Skeletal muscle satellite cell (primary cell): ENCODE data around the gene SETD4. TPM values are rescaled to one million over a fixed set of nuclear protein-coding genes. Genes with fewer than 3 reads are reported as not detected.

Experiments used
- H3K27me3 ChIP-seq: 2 replicates; pipeline ENCODE4 v1.7.0; 2013; ENCODE audit warnings: low read length; ENCODE audit not compliant: control insufficient read depth, insufficient read depth
- H3K36me3 ChIP-seq: 2 replicates; pipeline ENCODE4 v1.7.0; 2013; ENCODE audit warnings: mild to moderate bottlenecking, control low read depth, low read length; ENCODE audit not compliant: insufficient read depth
- H3K4me1 ChIP-seq: 2 replicates; pipeline ENCODE4 v1.7.0; 2013; ENCODE audit warnings: low read length; ENCODE audit not compliant: control insufficient read depth, insufficient read depth
- H3K4me2 ChIP-seq: 2 replicates; pipeline ENCODE4 v1.7.0; 2013; ENCODE audit warnings: mild to moderate bottlenecking, low read length
- H3K4me3 ChIP-seq: 2 replicates; pipeline ENCODE4 v1.7.0; 2013; ENCODE audit warnings: low read length
- H3K9ac ChIP-seq: 2 replicates; pipeline ENCODE4 v1.7.0; 2013; ENCODE audit warnings: mild to moderate bottlenecking, low read depth, low read length, moderate library complexity
- H3K9me3 ChIP-seq: replicated peaks from 2 replicates; pipeline ENCODE4 v1.7.0; 2013; ENCODE audit warnings: mild to moderate bottlenecking, control low read depth, low read length
- small RNA-seq: library from RNA; depleted of rRNA; stranded (forward); fragments of <200 nt; gene quantifications from one replicate; pipeline ENCODE3, GENCODE V24; 2012

SETD4 gene

DNA sequence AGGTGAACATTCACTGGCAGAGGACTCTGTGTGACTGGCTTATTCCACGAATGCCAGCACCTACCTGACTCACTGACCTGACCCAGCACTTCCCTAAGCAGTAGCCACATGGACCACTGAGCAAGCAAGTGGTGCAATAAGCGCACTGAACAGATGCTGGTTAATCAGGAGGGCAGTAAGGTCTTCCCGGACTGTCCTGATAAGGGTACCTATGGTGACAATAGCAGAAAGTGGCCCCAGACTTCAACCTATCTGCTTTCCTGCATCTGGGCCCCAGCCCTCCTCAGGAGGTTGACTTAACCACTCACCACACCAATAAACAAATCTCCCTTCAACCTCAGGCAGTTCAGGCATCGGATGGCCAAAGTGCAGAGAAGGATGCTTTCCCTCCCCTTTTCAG is 65.7 kb downstream of the SETD4 start:
- peaks cover under 1% of the 10 kb centered on the region for H3K4me1 ChIP-seq
- peaks cover 46% of the 10 kb centered on the region for H3K27me3 ChIP-seq
- H3K4me3 ChIP-seq: no peak overlapping the region
- no peaks in the 10 kb centered on the region for H3K36me3 ChIP-seq
- no peaks in the 10 kb centered on the region for H3K9me3 ChIP-seq
- H3K4me2 ChIP-seq: no peak overlapping the region
- no peak overlapping the region for H3K9ac ChIP-seq

DNA sequence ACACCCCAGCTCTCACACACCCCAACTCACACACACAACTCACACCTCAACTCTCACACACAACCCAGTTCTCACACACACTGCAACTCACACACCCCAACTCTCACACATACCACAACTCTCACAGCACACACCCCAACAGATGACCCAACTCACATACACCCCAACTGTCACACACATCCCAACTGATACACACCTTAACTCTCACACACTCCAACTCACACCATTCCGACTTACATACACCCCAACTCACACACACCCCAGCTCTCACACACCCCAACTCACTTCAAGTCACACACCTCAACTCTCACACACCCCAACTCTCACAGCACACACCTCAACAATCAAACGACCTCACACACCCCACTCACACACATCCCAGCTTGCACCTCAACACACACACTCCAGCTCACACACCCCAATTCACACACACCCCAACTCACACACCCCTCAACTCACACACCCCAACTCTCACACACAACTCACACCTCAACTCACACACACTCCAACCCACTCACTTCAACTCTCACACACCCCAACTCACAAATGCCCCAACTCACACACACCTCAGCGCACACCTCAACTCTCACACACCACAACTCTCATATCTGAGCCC is 66.3 kb downstream of the SETD4 start:
- H3K9ac ChIP-seq: no peak overlapping the region
- H3K27me3 ChIP-seq: peaks cover 44% of the 10 kb centered on the region
- H3K36me3 ChIP-seq: no peaks in the 10 kb centered on the region
- no peak overlapping the region for H3K4me3 ChIP-seq
- H3K9me3 ChIP-seq: no peaks in the 10 kb centered on the region
- no peak overlapping the region for H3K4me2 ChIP-seq
- H3K4me1 ChIP-seq: peaks cover 7% of the 10 kb centered on the region

DNA sequence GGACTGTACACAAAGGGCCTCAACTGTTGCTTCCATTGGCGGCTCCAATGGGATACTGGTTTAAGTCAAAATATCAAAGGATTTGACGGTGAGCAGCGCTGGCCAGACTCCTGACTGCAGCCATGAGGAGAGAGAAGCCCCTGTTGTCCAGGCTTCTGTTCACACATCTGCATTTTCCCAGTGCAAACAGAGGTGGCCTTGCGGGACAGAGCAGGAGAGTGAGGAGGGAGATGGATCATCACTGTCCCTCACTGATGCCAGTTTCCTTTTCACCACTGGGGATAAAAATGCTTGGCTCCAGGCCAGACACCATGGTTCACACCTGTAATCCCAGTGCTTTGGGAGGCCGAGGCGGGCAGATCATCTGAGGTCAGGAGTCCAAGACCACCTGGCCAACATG is 69.2 kb downstream of the SETD4 start:
- Histone ChIP-seq H3K9ac (no peak overlapping the region), H3K4me2 (no peak overlapping the region), H3K4me1 (peaks cover 10% of the 10 kb centered on the region), H3K9me3 (no peaks in the 10 kb centered on the region), H3K27me3 (peaks cover 41% of the 10 kb centered on the region), H3K4me3 (no peak overlapping the region), H3K36me3 (no peaks in the 10 kb centered on the region)

DNA sequence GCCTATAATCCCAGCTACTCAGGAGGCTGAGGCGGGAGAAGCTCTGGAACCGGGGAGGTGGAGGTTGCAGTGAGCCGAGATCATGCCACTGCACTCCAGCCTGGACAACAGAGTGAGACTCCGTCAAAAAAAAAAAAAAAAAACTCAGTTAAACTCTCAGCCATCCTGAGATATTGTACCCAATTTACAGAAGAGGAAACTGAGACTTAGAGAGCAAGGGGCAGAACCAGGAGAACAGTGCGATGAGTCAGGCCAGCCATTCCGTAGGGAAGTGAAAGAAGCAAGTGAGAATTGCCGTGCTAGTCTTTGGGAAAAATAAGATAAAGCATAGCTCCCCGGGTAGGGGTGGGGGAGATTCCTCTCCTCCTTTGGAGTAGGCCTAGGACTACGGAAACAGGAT is 69.7 kb downstream of the SETD4 start:
- H3K36me3 ChIP-seq: no peaks in the 10 kb centered on the region
- H3K9me3 ChIP-seq: no peaks in the 10 kb centered on the region
- H3K4me2 ChIP-seq: no peak overlapping the region
- no peak overlapping the region for H3K4me3 ChIP-seq
- H3K27me3 ChIP-seq: peaks cover 39% of the 10 kb centered on the region
- H3K4me1 ChIP-seq: peaks cover 10% of the 10 kb centered on the region
- H3K9ac ChIP-seq: no peak overlapping the region

DNA sequence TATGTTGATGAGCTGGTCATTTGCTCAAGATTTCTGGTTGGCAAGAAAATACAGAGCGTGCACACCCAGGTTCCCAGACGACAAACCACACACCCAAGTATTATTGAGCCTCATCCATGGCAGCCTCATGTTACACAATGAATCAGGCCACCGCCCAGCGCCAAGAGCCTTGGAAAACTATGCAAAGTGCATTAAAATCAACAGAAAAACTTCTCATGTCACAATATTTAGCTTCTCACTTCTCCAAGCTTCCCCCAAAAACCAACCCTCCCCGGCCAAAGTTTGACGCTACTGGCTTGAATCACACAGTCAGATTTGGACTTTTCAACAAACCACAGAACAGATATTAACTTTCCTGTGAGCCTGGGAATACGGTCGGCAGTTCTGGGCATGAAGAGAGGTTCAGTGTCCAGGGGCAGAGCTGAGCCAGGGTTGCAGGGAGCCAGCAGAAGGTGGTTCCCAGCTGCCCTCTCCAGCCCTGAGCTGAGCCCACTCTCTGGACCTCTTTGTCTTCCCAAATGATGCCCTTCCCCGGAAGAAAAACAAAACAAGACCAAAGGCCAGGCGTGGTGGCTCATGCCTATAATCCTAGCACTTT is 71.1 kb downstream of the SETD4 start:
- Histone ChIP-seq H3K27me3 (peaks cover 30% of the 10 kb centered on the region), H3K4me1 (peaks cover 10% of the 10 kb centered on the region), H3K36me3 (no peaks in the 10 kb centered on the region), H3K9me3 (no peaks in the 10 kb centered on the region), H3K4me3 (no peak overlapping the region), H3K9ac (no peak overlapping the region), H3K4me2 (no peak overlapping the region)

- no peak overlapping the region for H3K4me3 ChIP-seq
Observed at GRCh38 chr21:35988416-35989137, 71.7 kb downstream of the SETD4 start.

DNA sequence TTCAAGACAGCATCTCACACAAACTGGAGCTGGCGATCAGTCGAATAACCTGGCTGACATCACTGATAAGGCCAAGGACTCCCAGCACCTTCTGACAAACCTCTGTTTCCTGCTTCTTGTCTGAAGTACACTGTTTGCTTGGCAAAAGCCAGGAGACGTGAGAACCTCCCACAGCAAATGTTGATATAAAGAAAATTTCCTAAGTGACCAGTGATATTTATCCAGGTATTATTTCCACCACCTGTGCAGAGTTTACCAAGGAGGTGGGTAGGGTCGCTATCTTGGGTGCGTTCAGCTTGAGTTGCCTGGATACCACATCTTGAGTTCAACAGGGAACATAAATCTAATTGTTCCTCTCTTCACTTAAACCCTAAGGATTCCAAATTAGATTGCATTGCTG is 72.9 kb downstream of the SETD4 start:
- no peak overlapping the region for H3K4me3 ChIP-seq
- no peak overlapping the region for H3K9ac ChIP-seq
- no peaks in the 10 kb centered on the region for H3K9me3 ChIP-seq
- peaks cover 38% of the 10 kb centered on the region for H3K27me3 ChIP-seq
- H3K4me2 ChIP-seq: no peak overlapping the region
- peaks cover 10% of the 10 kb centered on the region for H3K4me1 ChIP-seq
- no peaks in the 10 kb centered on the region for H3K36me3 ChIP-seq

More at GRCh38 chr21:35988416-35989137, 71.7 kb downstream of the SETD4 start:
- Histone ChIP-seq H3K4me2 (no peak overlapping the region), H3K9ac (no peak overlapping the region), H3K9me3 (no peaks in the 10 kb centered on the region), H3K4me1 (peaks cover 10% of the 10 kb centered on the region), H3K36me3 (no peaks in the 10 kb centered on the region), H3K27me3 (peaks cover 35% of the 10 kb centered on the region)

- peaks cover 10% of the 10 kb centered on the region for H3K4me1 ChIP-seq
- peaks cover 62% of the 10 kb centered on the region for H3K27me3 ChIP-seq
- no peak overlapping the region for H3K9ac ChIP-seq
- no peak overlapping the region for H3K4me2 ChIP-seq
- no peaks in the 10 kb centered on the region for H3K36me3 ChIP-seq
- H3K9me3 ChIP-seq: no peaks in the 10 kb centered on the region
- no peak overlapping the region for H3K4me3 ChIP-seq
Observed at GRCh38 chr21:35984654-35985361, 75.5 kb downstream of the SETD4 start.

Small RNA genes within 50 kb of the gene (small RNA-seq; reads per million reads assigned to genes)
- not detected for gene RNU6-992P
